IMR-90 (cell line): Measurements from ENCODE around the gene ELAVL4. TPM values are rescaled to one million over a fixed set of nuclear protein-coding genes. Genes with fewer than 3 reads are reported as not detected.

Experiments used
- ATAC-seq: fragments of 200-7000 bp; cut with Tn5 transposase; 2 replicates; pipeline ENCODE4 v1.9.1; 2020; ENCODE audit warnings: low read depth, mild to moderate bottlenecking, moderate library complexity
- BruUV-seq: library from RNA; stranded (reverse); fragments of 400-500 nt; replicated peaks from 2 replicates; lab custom pipeline; 2021; lab: Mats Ljungman, UMichigan
- CTCF ChIA-PET: fragments of 300-600 bp; formaldehyde crosslinking; extraction: SDS; loops from one replicate; lab custom pipeline; 2021; ENCODE audit warnings: antibody characterized with exemption; lab: Yijun Ruan, JAX
- POLR2A ChIA-PET: fragments of 300-600 bp; sonication (Branson Sonifier 250); formaldehyde crosslinking; loops from one replicate; lab custom pipeline; 2022; ENCODE audit warnings: antibody characterized with exemption; ENCODE audit not compliant: unreplicated experiment; lab: Charles Lee
- DNase-seq: peaks from one replicate; pipeline ENCODE4 v3.0.0; 2013
- H2AFZ ChIP-seq: replicated peaks from 2 replicates; pipeline ENCODE3; 2013; ENCODE audit warnings: low read length, mild to moderate bottlenecking; ENCODE audit not compliant: poor library complexity
- H2AK5ac ChIP-seq: 2 replicates; pipeline ENCODE4 v1.6.1; 2013; ENCODE audit warnings: low read depth, low read length, inconsistent platforms
- H2AK9ac ChIP-seq: replicated peaks from 2 replicates; pipeline ENCODE3; 2013; ENCODE audit warnings: mild to moderate bottlenecking, low read depth, low read length, moderate library complexity; ENCODE audit not compliant: poor library complexity
- H2BK120ac ChIP-seq: 2 replicates; pipeline ENCODE4 v1.6.1; 2013; ENCODE audit warnings: low read depth, low read length, inconsistent platforms
- H2BK15ac ChIP-seq: 3 replicates; pipeline ENCODE4 v1.6.1; 2013; ENCODE audit warnings: low read depth, low read length, inconsistent platforms
- H2BK20ac ChIP-seq: 2 replicates; pipeline ENCODE4 v1.6.1; 2013; ENCODE audit warnings: low read depth, mild to moderate bottlenecking, inconsistent platforms, low read length, moderate library complexity
- H2BK5ac ChIP-seq: 2 replicates; pipeline ENCODE4 v1.6.1; 2013; ENCODE audit warnings: mild to moderate bottlenecking, low read depth, low read length, inconsistent platforms; ENCODE audit not compliant: poor library complexity, severe bottlenecking
- H3K14ac ChIP-seq: replicated peaks from 2 replicates; pipeline ENCODE4 v1.6.1; 2013; ENCODE audit warnings: low read depth, low read length, inconsistent platforms
- H3K18ac ChIP-seq: 2 replicates; pipeline ENCODE4 v1.6.1; 2013; ENCODE audit warnings: low read depth, low read length, control low read depth
- H3K23ac ChIP-seq: 2 replicates; pipeline ENCODE4 v1.6.1; 2013; ENCODE audit warnings: low read depth, low read length, inconsistent platforms
- H3K27ac ChIP-seq: 2 replicates; pipeline ENCODE4 v1.5.1; 2013; ENCODE audit warnings: mild to moderate bottlenecking, control low read depth, low read length; ENCODE audit not compliant: insufficient read depth
- H3K27me3 ChIP-seq: 2 replicates; pipeline ENCODE4 v1.6.1; 2013; ENCODE audit warnings: low read length; ENCODE audit not compliant: control insufficient read depth, insufficient read depth
- H3K36me3 ChIP-seq: 2 replicates; pipeline ENCODE4 v1.6.1; 2013; ENCODE audit warnings: low read length, mixed read lengths; ENCODE audit not compliant: control insufficient read depth, insufficient read depth
- H3K4ac ChIP-seq: 2 replicates; pipeline ENCODE4 v1.6.1; 2013; ENCODE audit warnings: low read depth, low read length, inconsistent platforms
- H3K4me1 ChIP-seq: 2 replicates; pipeline ENCODE4 v1.6.1; 2013; ENCODE audit warnings: low read length, mixed read lengths; ENCODE audit not compliant: control insufficient read depth, insufficient read depth
- H3K4me2 ChIP-seq: 2 replicates; pipeline ENCODE4 v1.6.1; 2013; ENCODE audit warnings: low read depth, mild to moderate bottlenecking, control low read depth, low read length, moderate library complexity
- H3K4me3 ChIP-seq: 2 replicates; pipeline ENCODE4 v1.5.1; 2013; ENCODE audit warnings: low read depth, mild to moderate bottlenecking, control low read depth, low read length, moderate library complexity; ENCODE audit not compliant: insufficient read depth
- H3K56ac ChIP-seq: 2 replicates; pipeline ENCODE4 v1.6.1; 2013; ENCODE audit warnings: low read length, inconsistent platforms; ENCODE audit not compliant: insufficient read depth; ENCODE audit errors: extremely low read depth
- H3K79me1 ChIP-seq, 2 experiments: 2 replicates each; pipeline ENCODE4 v1.6.1; 2013; ENCODE audit warnings: low read length in 2 of 2, inconsistent platforms in 1 of 2, low read depth in 1 of 2
- H3K9ac ChIP-seq: 2 replicates; pipeline ENCODE4 v1.6.1; 2013; ENCODE audit warnings: low read depth, low read length, control low read depth
- H3K9me1 ChIP-seq: 2 replicates; pipeline ENCODE4 v1.6.1; 2013; ENCODE audit warnings: low read length, inconsistent platforms; ENCODE audit not compliant: insufficient read depth
- H3K9me3 ChIP-seq: 2 replicates; pipeline ENCODE4 v1.6.1; 2013; ENCODE audit warnings: low read length; ENCODE audit not compliant: control insufficient read depth, insufficient read depth
- H4K20me1 ChIP-seq: 2 replicates; pipeline ENCODE4 v1.6.1; 2013; ENCODE audit warnings: low read length, inconsistent platforms; ENCODE audit not compliant: insufficient read depth
- H4K5ac ChIP-seq: 2 replicates; pipeline ENCODE4 v1.6.1; 2013; ENCODE audit warnings: mild to moderate bottlenecking, low read depth, low read length, control low read depth
- H4K8ac ChIP-seq, 2 experiments: 2 replicates each; pipeline ENCODE4 v1.6.1; 2013; ENCODE audit warnings: low read depth in 2 of 2, low read length in 2 of 2, control low read depth in 1 of 2, inconsistent platforms in 1 of 2
- H4K91ac ChIP-seq: 2 replicates; pipeline ENCODE4 v1.6.1; 2013; ENCODE audit warnings: low read depth, low read length, inconsistent platforms; ENCODE audit not compliant: insufficient read depth
- CEBPB ChIP-seq: IDR thresholded peaks from 2 replicates; pipeline ENCODE4 v1.6.1; 2012; ENCODE audit warnings: low read depth, low read length, improper control_type of control experiment
- CHD1 ChIP-seq: IDR thresholded peaks from 2 replicates; pipeline ENCODE4 v1.6.1; 2012; ENCODE audit warnings: low read depth, low read length, improper control_type of control experiment
- FOS ChIP-seq: fragments of 150-350 bp; IDR thresholded peaks from 2 replicates; pipeline ENCODE4 v1.6.1; 2016; ENCODE audit warnings: low read depth, low read length
- MAFK ChIP-seq: IDR thresholded peaks from 2 replicates; pipeline ENCODE4 v1.6.1; 2012; ENCODE audit warnings: low read depth, low read length, improper control_type of control experiment
- MAZ ChIP-seq: IDR thresholded peaks from 2 replicates; pipeline ENCODE4 v1.6.1; 2012; ENCODE audit warnings: low read depth, mild to moderate bottlenecking, low read length, improper control_type of control experiment, moderate library complexity, borderline replicate concordance
- MXI1 ChIP-seq: IDR thresholded peaks from 2 replicates; pipeline ENCODE4 v1.6.1; 2012; ENCODE audit warnings: low read depth, mild to moderate bottlenecking, low read length, moderate library complexity, borderline replicate concordance
- POLR2A ChIP-seq: IDR thresholded peaks from 2 replicates; pipeline ENCODE4 v1.6.1; 2012; ENCODE audit warnings: mild to moderate bottlenecking, low read depth, low read length
- RCOR1 ChIP-seq: IDR thresholded peaks from 2 replicates; pipeline ENCODE4 v1.6.1; 2012; ENCODE audit warnings: mild to moderate bottlenecking, low read length, improper control_type of control experiment; ENCODE audit not compliant: insufficient replicate concordance
- RFX5 ChIP-seq: IDR thresholded peaks from 2 replicates; pipeline ENCODE4 v1.8.0; 2012; ENCODE audit warnings: low read depth, mild to moderate bottlenecking, low read length, moderate library complexity
- SMC3 ChIP-seq: fragments of 150-350 bp; IDR thresholded peaks from 2 replicates; pipeline ENCODE4 v1.6.1; 2016; ENCODE audit warnings: low read depth, mild to moderate bottlenecking, antibody characterized with exemption, low read length, moderate library complexity
- WGBS, 2 experiments: methylation state at CpG; one replicate each; pipeline versions ENCODE4 v1.1.5 to v1.1.7; 2013; ENCODE audit warnings: missing lambda C conversion rate in 2 of 2; ENCODE audit not compliant: insufficient read length in 1 of 2; ENCODE audit errors: extremely low coverage in 2 of 2; 5-methylcytosine and 5-hydroxymethylcytosine counted together
- dilution Hi-C: fragments of 300-500 bp; cut with HindIII; formaldehyde crosslinking; loops from one replicate; pipeline ENCODE4 v1.14.3; 2018; ENCODE audit warnings: low sequenced_read_pairs; ENCODE audit not compliant: unreplicated experiment
- in situ Hi-C: fragments of 300-500 bp; cut with MboI; formaldehyde crosslinking; loops from 3 replicates; pipeline ENCODE4 v1.14.3; 2019; ENCODE audit warnings: low sequenced_read_pairs, inconsistent platforms, mixed read lengths
- intact Hi-C: fragments of 100-400 bp; cut with micrococcal nuclease; formaldehyde crosslinking; loops from 2 replicates; pipeline ENCODE4 v1.10.0; 2022
- polyA plus RNA-seq, 3 experiments: library from polyadenylated mRNA; depleted of rRNA; stranded (reverse); fragments of >200 nt; gene quantifications; 2 replicates each; pipeline ENCODE4 v1.2.3, GENCODE V29; 2012; ENCODE audit warnings: low replicate concordance in 1 of 3
- total RNA-seq: library from RNA; depleted of rRNA; stranded (reverse); fragments of >200 nt; gene quantifications from 2 replicates; pipeline ENCODE4 v1.2.3, GENCODE V29; 2012
- TF ChIP-seq, protein P1 (sequence below): fragments of 150-350 bp; IDR thresholded peaks from 2 replicates; pipeline ENCODE4 v1.6.1; 2016; ENCODE audit warnings: low read depth, mild to moderate bottlenecking, low read length, moderate library complexity, borderline replicate concordance
- TF ChIP-seq, protein P2 (sequence below): conservative IDR thresholded peaks from 2 replicates; pipeline ENCODE4 v1.5.1; 2012; ENCODE audit warnings: mild to moderate bottlenecking, low read depth, low read length, improper control_type of control experiment

Gene ELAVL4
- total and polyA plus RNA-seq, 2 of the 4 experiments (the other 2 are of a cell fraction): not detected

DNA sequence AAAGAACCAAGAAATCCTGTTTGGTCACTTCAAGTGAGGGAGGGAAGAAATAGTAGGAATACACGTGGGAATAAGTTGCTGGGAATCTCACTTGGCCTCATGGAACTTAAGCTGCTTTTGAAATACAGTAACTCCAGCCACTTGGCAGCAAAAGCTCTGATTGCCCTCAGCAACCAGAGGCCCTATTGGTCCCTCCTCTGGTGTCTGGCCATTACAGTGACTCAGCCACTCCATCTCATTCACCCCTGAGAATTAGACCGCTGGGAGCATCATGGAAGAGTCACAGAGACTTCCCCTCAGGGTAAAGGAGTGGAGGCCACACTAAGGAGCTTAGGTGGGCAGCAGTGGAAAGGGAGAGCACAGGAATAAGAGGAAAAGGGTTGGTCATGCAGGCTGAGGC, 99.6 kb downstream of the ELAVL4 start:
- Histone ChIP-seq H3K14ac (no peak overlapping the region), H2AK9ac (no peak overlapping the region), H4K8ac (no peak overlapping the region), H4K20me1 (no peaks in the 10 kb centered on the region), H2BK120ac (no peak overlapping the region), H2BK5ac (no peak overlapping the region), H3K79me1 (no peaks in the 10 kb centered on the region), H2AFZ (no peak overlapping the region), H2AK5ac (no peak overlapping the region), H3K9me3 (0 out of 2 replicates have a peak, but pooled peaks cover 3% of the 10 kb centered on the region), H2BK20ac (no peak overlapping the region), H3K4me1 (no peaks in the 10 kb centered on the region), H3K4ac (no peak overlapping the region), H2BK15ac (no peak overlapping the region), H3K9ac (no peak overlapping the region), H3K36me3 (no peaks in the 10 kb centered on the region), H3K27ac (no peak overlapping the region), H4K5ac (no peak overlapping the region), H3K4me2 (no peak overlapping the region), H4K91ac (no peak overlapping the region), H3K27me3 (no peaks in the 10 kb centered on the region), H3K18ac (no peak overlapping the region), H3K4me3 (no peak overlapping the region), H3K23ac (no peak overlapping the region), H3K9me1 (no peaks in the 10 kb centered on the region), H3K56ac (no peak overlapping the region)
- dilution Hi-C loops: no loop called here
- CTCF ChIA-PET: no interaction called here
- DNase-seq (no peak), ATAC-seq (no peak)
- in situ Hi-C loops: no loop called here
- POLR2A ChIA-PET: no interaction called here
- intact Hi-C loops: no loop called here
- WGBS, 2 experiments: no CpG with 5 or more reads among the region's 2 CpGs
- BruUV-seq: no TSS peak
- TF ChIP-seq CHD1 (no peak), SMC3 (no peak), POLR2A (no peak), CEBPB (no peak), RCOR1 (no peak), FOS (no peak), RFX5 (no peak), MAFK (no peak), MAZ (no peak), MXI1 (no peak)
- TF ChIP-seq, protein P1, sequence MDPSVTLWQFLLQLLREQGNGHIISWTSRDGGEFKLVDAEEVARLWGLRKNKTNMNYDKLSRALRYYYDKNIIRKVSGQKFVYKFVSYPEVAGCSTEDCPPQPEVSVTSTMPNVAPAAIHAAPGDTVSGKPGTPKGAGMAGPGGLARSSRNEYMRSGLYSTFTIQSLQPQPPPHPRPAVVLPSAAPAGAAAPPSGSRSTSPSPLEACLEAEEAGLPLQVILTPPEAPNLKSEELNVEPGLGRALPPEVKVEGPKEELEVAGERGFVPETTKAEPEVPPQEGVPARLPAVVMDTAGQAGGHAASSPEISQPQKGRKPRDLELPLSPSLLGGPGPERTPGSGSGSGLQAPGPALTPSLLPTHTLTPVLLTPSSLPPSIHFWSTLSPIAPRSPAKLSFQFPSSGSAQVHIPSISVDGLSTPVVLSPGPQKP: no peak
- TF ChIP-seq, protein P2, sequence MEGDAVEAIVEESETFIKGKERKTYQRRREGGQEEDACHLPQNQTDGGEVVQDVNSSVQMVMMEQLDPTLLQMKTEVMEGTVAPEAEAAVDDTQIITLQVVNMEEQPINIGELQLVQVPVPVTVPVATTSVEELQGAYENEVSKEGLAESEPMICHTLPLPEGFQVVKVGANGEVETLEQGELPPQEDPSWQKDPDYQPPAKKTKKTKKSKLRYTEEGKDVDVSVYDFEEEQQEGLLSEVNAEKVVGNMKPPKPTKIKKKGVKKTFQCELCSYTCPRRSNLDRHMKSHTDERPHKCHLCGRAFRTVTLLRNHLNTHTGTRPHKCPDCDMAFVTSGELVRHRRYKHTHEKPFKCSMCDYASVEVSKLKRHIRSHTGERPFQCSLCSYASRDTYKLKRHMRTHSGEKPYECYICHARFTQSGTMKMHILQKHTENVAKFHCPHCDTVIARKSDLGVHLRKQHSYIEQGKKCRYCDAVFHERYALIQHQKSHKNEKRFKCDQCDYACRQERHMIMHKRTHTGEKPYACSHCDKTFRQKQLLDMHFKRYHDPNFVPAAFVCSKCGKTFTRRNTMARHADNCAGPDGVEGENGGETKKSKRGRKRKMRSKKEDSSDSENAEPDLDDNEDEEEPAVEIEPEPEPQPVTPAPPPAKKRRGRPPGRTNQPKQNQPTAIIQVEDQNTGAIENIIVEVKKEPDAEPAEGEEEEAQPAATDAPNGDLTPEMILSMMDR: no peak
